Smooth muscle cell of bladder (primary cell): ENCODE data around the gene ATG10. TPM values are rescaled to one million over a fixed set of nuclear protein-coding genes. Genes with fewer than 3 reads are reported as not detected.

Experiments used
- total RNA-seq: library from RNA; depleted of rRNA; stranded (reverse); fragments of >200 nt; gene quantifications from 2 replicates; pipeline ENCODE4 v1.2.3, GENCODE V29; 2014

Gene ATG10
- 7.3 and 10.8 TPM in 2 replicates for total RNA-seq

DNA sequence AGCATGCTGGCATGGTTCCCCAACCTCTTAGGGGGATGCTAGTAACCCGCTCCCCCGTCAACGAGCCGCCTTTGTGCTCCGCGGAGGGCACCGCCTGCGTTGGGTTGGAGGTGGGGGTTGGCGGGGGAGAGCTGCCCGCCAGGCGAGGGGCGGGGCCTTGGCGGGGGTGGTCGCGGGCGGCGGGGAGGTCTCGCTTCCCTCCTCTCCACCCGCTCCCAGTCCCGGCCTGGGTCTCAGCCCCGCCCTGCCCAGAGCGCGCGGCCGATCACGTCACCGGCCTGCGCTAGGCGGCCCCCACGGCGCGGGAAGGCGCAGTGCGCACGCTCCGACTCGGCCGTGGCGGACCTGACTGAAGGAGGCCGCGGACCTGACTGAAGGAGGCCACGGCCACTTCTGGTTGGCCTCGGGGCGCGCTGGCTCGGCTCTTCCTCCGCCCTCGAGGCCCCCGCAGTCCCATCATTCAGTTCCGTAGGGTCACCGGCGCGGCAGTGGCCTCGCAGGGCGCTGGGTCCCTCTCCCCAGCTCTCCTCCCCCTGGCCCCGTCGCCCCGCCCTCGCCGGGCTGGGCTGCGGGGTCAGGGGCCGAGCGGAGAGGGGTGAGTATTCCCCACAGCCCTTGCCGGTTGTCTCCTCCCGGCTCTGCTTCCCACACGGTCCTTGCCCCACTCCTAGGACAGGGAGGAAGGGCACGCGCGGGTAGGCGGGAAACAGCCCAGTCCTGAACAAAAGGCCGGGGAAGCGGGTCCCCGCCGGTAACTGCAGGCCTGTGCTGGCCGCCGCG lies at the start of gene ATG10:
Gene ATG10 (plus strand): TSS at position 312 of the 780 bp plus-strand sequence. CDS start 15,548 bp downstream, outside the sequence.

DNA sequence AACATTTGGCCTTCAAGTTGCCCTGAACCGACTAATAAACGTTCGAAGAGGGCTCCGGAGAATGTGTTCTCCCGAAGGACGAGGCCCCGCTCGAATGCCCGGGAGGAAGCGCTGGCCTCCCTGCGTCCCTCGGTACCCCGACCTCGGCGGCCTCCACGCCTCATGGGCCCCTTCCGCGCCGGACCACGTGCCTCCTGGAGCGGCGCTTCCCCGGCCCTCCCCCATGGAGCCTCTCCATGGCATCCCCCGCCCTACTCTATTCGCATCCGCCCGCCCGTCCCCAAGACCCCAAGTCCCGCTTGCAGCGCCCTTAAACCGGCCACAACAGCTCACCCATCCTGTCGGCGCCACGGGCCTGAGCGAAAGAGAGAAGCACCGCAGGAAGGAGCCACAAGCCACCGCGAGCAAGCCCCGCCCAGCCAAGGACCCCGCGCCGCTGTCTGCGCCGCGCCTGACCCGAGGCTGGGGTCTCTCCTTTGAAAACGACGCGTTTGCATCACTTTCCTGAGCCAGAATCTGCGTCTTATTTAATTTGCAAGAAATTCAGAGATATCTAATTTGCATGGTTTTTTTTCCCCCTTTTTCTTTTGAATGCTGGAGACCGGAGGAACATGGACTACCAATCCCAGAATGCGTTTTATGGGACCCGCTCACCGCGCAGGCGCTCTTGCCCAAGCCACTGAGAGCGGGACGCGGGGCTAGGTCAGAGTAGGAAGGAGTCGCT lies 306.3 kb downstream of the ATG10 start, which contains the start of gene RPS23:
Gene RPS23 (minus strand): TSS at position 368 of the 724 bp plus-strand sequence. CDS start 31 bp downstream, at position 337.

Other genes with a start within 250 kb of the ATG10 start
- 16.3 and 17.8 TPM in 2 replicates for gene SSBP2, start 220.9 kb upstream of the ATG10 start, total RNA-seq